Measurements from ENCODE around the gene GINS2. TPM values are rescaled to one million over a fixed set of nuclear protein-coding genes. Genes with fewer than 3 reads are reported as not detected.

GINS2 gene
- total and polyA plus RNA-seq, 12 donors, result 0.06 to 7.5 (median 1.5) TPM

- TF ChIP-seq CTCF (IDR thresholded peaks at IDR 0.05) (no peak), POLR2A (IDR thresholded peaks at IDR 0.05) (no peak)
- no peaks in the 10 kb centered on the region for H3K4me1 ChIP-seq (replicated peaks in 1 of 2)
- no peaks in the 10 kb centered on the region for H3K36me3 ChIP-seq (replicated peaks in 1 of 2)
- no peak overlapping the region for H3K4me3 ChIP-seq
- H3K9me3 ChIP-seq (replicated peaks in 1 of 3), result no peaks in the 10 kb centered on the region
- no peak for DNase-seq
- intact Hi-C loops (cut with DNase I), result no loop called here
- H3K27ac ChIP-seq, result no peak overlapping the region
- WGBS, 4 donors, result 84 to 88% (median 87%) methylated on average over 7 to 12 of the region's 12 CpGs; no CpG with 5 or more reads in 1 of the 4 donors
- peaks cover 7% of the 10 kb centered on the region for H3K27me3 ChIP-seq
These were observed 36.2 kb upstream of the GINS2 start for GRCh38 chr16:85724936-85725335.

- 71 to 84% (median 77%) methylated on average over 13 to 20 of the region's 20 CpGs for WGBS, 4 donors
- no peaks in the 10 kb centered on the region for H3K36me3 ChIP-seq (replicated peaks in 1 of 2)
- H3K4me3 ChIP-seq, result no peak overlapping the region
- H3K27ac ChIP-seq, result no peak overlapping the region
- peaks cover 7% of the 10 kb centered on the region for H3K27me3 ChIP-seq
- DNase-seq, result no peak
- TF ChIP-seq POLR2A (IDR thresholded peaks at IDR 0.05) (no peak), CTCF (IDR thresholded peaks at IDR 0.05) (no peak)
- intact Hi-C loops (cut with DNase I), result no loop called here
- no peaks in the 10 kb centered on the region for H3K4me1 ChIP-seq (replicated peaks in 1 of 2)
- H3K9me3 ChIP-seq (replicated peaks in 1 of 3), result no peaks in the 10 kb centered on the region
These were observed 35.5 kb upstream of the GINS2 start for GRCh38 chr16:85724126-85724879.

GRCh38 chr16:85722128-85722893 lies 33.6 kb upstream of the GINS2 start:
- Histone ChIP-seq H3K9me3 (replicated peaks in 1 of 3) (no peaks in the 10 kb centered on the region), H3K4me3 (no peak overlapping the region), H3K36me3 (replicated peaks in 1 of 2) (no peaks in the 10 kb centered on the region), H3K4me1 (replicated peaks in 1 of 2) (no peaks in the 10 kb centered on the region), H3K27me3 (peaks cover 4% of the 10 kb centered on the region), H3K27ac (no peak overlapping the region)
- WGBS, 4 donors, result 89 to 95% (median 91%) methylated on average over 12 to 20 of the region's 20 CpGs
- TF ChIP-seq CTCF (IDR thresholded peaks at IDR 0.05) (no peak), POLR2A (IDR thresholded peaks at IDR 0.05) (no peak)
- intact Hi-C loops (cut with DNase I), result no loop called here
- no peak for DNase-seq

GRCh38 chr16:85720302-85720637 lies 31.5 kb upstream of the GINS2 start:
- intact Hi-C loops (cut with DNase I), result no loop called here
- Histone ChIP-seq H3K4me3 (no peak overlapping the region), H3K9me3 (replicated peaks in 1 of 3) (no peaks in the 10 kb centered on the region), H3K27ac (no peak overlapping the region), H3K36me3 (replicated peaks in 1 of 2) (no peaks in the 10 kb centered on the region), H3K27me3 (no peaks in the 10 kb centered on the region), H3K4me1 (replicated peaks in 1 of 2) (peaks cover 0 to 5% of the 10 kb centered on the region in 2 donors)
- TF ChIP-seq POLR2A (IDR thresholded peaks at IDR 0.05), result no peak
- no peak for TF ChIP-seq CTCF (IDR thresholded peaks at IDR 0.05)
- 63 to 77% (median 67%) methylated on average over 4 of the region's 4 CpGs for WGBS, 4 donors
- DNase-seq, result no peak

Measured in adrenal gland (tissue), 12 donors.